ENCODE data around the gene TRPM3.

DNA sequence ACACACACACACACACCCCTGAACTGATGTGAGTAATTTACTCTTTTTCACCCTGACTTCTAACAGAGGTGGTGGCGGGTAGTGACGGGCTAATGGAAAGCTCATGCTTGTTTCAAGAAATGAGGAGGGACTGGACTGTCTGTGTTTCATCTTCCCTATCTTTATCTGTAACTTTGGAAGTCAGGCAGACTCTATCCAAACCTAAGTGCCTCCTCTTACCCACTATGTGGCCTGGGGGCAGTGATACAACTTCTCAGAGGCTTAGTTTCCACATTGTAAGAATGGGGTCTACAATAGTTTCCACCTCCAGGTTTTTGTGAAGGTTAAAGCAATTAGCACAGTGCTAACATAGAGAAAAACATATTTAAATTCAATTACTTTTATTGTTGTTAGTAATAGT lies 5.9 kb upstream of the TRPM3 start:
- no peak for TF ChIP-seq EZH2 (IDR thresholded peaks at IDR 0.05)
- TF ChIP-seq POLR2AphosphoS5 (IDR thresholded peaks at IDR 0.05; ENCODE audit: borderline replicate concordance, low read depth, low read length), result no peak
- TF ChIP-seq FOXP2 (optimal IDR thresholded peaks at IDR 0.05; ENCODE audit: control extremely low read depth, extremely low read length, insufficient read depth), result no peak
